GM19099 (cell line): ENCODE measurements around the gene PACS1.

Experiments used
- POLR2A ChIP-seq: IDR thresholded peaks from 3 replicates; pipeline ENCODE4 v1.6.1; 2011; ENCODE audit warnings: low read depth; ENCODE audit not compliant: insufficient read length; ENCODE audit errors: extremely low read depth

The PACS1 gene

GRCh38 chr11:66247801-66248200 is 177.7 kb downstream of the PACS1 start:
- no peak for TF ChIP-seq POLR2A

GRCh38 chr11:66248903-66249302 is 178.8 kb downstream of the PACS1 start:
- TF ChIP-seq POLR2A: no peak

DNA sequence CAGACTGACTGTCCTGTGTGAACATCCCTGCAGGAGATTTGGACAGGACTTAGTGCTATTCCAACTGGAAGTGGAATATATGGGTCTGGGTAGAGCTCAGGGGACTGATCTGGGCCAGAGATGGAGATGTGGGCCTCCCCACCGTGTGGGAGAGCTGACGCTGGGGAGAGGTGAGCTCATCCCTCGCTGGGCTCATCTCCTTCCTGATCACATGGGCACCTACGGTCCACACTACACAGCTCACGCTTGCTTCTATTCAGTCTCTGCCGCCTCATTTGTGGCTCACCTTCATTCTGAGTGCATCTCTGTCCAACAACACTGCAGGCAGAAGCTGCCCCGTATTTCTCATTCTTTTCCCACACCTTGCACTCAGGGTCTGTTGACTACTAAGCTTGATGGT is 181.7 kb downstream of the PACS1 start:
- no peak for TF ChIP-seq POLR2A

DNA sequence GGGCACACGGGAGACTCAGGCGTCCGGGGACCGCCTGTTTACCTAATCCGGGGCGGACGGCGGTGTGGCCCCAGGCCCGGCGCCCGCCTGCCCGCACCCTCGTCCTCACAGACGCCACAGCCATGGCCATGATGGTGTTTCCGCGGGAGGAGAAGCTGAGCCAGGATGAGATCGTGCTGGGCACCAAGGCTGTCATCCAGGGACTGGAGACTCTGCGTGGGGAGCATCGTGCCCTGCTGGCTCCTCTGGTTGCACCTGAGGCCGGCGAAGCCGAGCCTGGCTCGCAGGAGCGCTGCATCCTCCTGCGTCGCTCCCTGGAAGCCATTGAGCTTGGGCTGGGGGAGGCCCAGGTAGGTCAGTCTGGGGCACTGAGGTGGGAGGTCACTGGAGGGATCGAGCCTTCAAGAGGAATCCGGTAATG is 188.4 kb downstream of the PACS1 start:
- no peak for TF ChIP-seq POLR2A

GRCh38 chr11:66259225-66259624 is 189.2 kb downstream of the PACS1 start:
- no peak for TF ChIP-seq POLR2A

- no peak for TF ChIP-seq POLR2A
Observed at GRCh38 chr11:66259956-66260355, 189.9 kb downstream of the PACS1 start.

DNA sequence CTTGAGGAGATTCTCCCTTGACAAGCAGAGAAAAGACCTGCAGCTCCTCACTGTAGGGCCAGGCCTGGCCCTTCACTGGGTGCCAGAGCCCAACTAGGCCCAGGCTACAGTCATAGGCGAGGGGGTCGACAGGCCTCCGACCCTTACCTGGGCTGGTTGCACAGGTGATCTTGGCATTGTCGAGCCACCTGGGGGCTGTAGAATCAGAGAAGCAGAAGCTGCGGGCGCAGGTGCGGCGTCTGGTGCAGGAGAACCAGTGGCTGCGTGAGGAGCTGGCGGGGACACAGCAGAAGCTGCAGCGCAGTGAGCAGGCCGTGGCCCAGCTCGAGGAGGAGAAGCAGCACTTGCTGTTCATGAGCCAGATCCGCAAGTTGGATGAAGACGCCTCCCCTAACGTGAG is 191.5 kb downstream of the PACS1 start:
- no peak for TF ChIP-seq POLR2A

DNA sequence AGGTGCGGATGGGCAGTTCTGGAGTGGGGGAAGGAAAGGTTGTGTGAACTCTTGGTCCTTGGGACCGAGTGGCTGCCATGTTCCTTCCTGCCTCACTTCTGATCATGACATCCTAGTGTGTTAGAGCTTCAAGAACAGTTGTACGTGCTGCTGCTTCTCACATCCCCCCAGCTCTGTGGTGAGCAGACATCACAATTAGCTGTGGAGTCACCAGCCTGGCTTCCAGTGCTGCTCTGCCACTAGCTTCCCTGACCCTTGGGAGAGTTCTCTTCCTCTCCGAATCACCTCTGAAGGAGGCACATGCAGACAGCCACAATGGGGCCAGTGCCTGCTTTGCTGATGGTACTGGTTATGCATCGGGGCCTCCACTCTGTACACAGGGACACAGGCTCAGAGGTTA is 192.1 kb downstream of the PACS1 start:
- no peak for TF ChIP-seq POLR2A

DNA sequence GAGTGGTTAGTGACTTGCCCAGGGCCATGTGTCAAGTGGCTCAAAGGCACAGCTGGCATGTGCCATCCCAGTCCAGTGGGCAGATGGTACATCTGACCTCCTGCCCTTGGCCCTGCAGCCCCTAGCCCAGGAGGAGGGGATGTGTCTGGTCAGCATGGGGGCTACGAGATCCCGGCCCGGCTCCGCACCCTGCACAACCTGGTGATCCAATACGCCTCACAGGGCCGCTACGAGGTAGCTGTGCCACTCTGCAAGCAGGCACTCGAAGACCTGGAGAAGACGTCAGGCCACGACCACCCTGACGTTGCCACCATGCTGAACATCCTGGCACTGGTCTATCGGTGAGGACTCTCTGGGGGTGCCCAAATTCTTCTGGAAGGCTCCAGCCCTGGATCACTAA is 192.6 kb downstream of the PACS1 start:
- TF ChIP-seq POLR2A: no peak

DNA sequence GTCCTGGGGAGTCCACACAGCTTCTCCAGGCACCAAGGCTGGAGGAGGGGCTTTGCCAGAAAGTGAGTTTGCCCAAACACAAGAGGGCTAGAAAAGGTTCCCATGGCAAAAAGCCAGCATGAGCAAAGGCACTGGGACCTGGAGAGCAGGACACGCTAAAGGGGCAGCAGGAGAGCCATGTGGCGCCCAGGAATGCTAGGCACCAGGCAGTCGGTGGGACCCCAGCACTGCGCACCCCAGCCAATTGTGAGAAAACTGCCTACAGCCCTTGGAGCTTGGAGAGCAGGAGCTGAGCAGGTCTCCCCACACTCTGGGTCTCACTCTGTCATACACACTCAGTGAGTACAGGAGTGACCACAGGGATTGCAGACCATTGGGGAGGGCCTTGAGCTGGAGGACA is 193.2 kb downstream of the PACS1 start:
- no peak for TF ChIP-seq POLR2A

DNA sequence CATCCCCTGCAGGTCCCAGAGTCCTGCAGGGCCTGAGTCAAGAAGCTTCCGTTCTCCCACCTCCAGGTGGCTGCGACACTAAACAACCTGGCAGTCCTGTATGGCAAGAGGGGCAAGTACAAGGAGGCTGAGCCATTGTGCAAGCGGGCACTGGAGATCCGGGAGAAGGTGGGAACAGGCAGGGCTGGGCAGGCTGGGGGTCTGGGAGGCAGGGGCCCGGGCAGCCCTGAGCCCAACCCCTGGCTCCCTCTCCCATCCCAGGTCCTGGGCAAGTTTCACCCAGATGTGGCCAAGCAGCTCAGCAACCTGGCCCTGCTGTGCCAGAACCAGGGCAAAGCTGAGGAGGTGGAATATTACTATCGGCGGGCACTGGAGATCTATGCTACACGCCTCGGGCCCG is 193.7 kb downstream of the PACS1 start:
- no peak for TF ChIP-seq POLR2A

- TF ChIP-seq POLR2A: no peak
Observed at GRCh38 chr11:66264383-66264782, 194.3 kb downstream of the PACS1 start.

DNA sequence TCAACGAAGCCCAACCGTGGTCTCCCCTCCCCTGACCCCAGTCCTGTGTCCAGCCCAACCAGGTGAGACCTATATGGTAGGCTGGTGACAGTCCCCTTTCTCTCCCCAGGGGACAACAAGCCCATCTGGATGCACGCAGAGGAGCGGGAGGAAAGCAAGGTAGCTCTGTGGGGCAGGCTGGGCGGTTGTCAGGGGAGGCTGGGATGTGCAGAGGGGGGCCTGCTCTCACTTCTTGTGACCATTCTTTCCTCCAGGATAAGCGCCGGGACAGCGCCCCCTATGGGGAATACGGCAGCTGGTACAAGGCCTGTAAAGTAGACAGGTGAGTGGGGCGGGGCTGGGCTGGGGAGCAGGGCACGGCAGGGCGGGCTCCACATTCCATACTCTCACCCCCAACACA is 194.8 kb downstream of the PACS1 start:
- TF ChIP-seq POLR2A: no peak

DNA sequence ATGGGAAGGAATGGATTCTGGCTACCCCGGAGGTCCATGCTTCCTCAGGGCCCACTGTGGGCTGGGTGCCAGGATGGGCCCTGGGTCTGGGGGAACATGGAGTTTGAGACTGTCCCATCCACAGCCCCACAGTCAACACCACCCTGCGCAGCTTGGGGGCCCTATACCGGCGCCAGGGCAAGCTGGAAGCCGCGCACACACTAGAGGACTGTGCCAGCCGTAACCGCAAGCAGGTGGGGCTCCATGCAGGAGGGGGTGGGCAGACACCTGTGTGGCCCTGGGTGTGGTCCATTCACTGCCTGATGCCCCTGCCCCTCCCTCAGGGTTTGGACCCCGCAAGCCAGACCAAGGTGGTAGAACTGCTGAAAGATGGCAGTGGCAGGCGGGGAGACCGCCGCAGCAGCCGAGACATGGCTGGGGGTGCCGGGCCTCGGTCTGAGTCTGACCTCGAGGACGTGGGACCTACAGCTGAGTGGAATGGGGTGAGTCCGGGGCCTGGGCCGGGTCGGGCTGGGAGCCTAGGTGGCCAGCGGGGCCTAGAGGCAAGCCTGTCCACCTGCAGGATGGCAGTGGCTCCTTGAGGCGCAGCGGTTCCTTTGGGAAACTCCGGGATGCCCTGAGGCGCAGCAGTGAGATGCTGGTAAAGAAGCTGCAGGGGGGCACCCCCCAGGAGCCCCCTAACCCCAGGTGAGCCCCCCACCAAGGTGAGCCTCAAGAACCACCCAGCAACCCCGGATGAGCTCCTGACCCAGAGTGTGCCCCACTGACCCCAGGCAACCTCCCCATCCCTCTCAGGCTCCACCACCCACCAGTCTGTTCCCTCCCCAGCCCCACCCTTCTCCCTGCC is 195.7 kb downstream of the PACS1 start:
- no peak for TF ChIP-seq POLR2A

GRCh38 chr11:66266378-66267038 is 196.4 kb downstream of the PACS1 start:
- no peak for TF ChIP-seq POLR2A

GRCh38 chr11:66267039-66267378 is 196.9 kb downstream of the PACS1 start:
- TF ChIP-seq POLR2A: no peak
